ENCODE measurements around the gene HEG1.

HEG1 gene

DNA sequence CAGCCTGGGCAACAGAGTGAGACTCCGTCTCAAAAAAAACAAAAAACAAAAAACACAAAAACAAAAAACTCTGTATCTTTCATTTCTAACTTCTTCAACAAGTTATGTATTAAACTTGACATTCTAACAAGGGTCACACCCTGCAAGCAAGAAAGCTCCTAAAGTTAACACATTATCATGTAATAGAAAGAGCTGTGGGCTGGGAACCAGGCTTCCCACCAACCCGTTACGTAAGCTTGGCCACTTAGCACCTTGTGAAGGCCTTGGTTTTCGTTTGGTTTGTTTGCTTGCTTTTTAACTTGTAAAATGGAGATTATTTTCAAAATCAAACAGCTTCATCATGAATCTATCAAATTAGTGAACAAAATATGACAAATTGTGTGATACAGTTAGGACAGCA is 47.0 kb downstream of the HEG1 start:
- H3K4me3 ChIP-seq (ENCODE audit: low read length), result no peak overlapping the region
- H3K36me3 ChIP-seq (ENCODE audit: control insufficient read depth, insufficient read depth, low read length, severe bottlenecking), result peaks cover 93% of the 10 kb centered on the region

DNA sequence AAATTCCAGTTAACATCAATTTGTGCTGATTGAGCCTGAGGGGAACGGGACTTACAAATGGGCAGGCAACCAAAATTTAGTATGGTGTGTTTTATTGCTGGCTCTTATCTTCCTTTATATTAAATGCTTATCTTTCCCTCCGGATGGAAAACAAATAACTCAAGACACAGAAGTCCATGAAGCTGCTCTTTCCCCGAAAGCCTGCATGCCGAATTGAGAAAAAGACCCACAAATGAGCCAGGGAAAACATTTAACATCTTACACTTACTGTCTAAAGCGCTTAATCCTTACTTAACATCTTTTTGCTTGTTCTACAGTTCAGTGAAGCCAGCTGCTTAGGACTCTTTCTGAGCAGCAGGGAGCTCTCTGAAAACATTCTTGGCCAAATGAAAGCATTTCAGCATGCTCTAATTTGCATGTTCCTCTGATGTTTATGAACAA is 49.5 kb downstream of the HEG1 start:
- H3K4me1 ChIP-seq (ENCODE audit: control insufficient read depth, insufficient read depth, low read length), result peaks cover 28% of the 10 kb centered on the region
- no peaks in the 10 kb centered on the region for H3K27me3 ChIP-seq (replicated peaks; ENCODE audit: control insufficient read depth, insufficient read depth, low read length)
- no peak for DNase-seq (ENCODE audit: low read depth)
- no peak overlapping the region for H3K9ac ChIP-seq (ENCODE audit: low read length)
- peaks cover 93% of the 10 kb centered on the region for H3K36me3 ChIP-seq (ENCODE audit: control insufficient read depth, insufficient read depth, low read length, severe bottlenecking)
- no peak overlapping the region for H3K4me3 ChIP-seq (ENCODE audit: low read length)
- H3K9me3 ChIP-seq (ENCODE audit: control insufficient read depth, low read length), result no peaks in the 10 kb centered on the region

More for the DNA sequence above, 47.0 kb downstream of the HEG1 start:
- H3K9ac ChIP-seq (ENCODE audit: low read length), result no peak overlapping the region
- DNase-seq (ENCODE audit: low read depth), result no peak
- H3K27me3 ChIP-seq (replicated peaks; ENCODE audit: control insufficient read depth, insufficient read depth, low read length), result no peaks in the 10 kb centered on the region
- peaks cover 31% of the 10 kb centered on the region for H3K4me1 ChIP-seq (ENCODE audit: control insufficient read depth, insufficient read depth, low read length)
- no peaks in the 10 kb centered on the region for H3K9me3 ChIP-seq (ENCODE audit: control insufficient read depth, low read length)

DNA sequence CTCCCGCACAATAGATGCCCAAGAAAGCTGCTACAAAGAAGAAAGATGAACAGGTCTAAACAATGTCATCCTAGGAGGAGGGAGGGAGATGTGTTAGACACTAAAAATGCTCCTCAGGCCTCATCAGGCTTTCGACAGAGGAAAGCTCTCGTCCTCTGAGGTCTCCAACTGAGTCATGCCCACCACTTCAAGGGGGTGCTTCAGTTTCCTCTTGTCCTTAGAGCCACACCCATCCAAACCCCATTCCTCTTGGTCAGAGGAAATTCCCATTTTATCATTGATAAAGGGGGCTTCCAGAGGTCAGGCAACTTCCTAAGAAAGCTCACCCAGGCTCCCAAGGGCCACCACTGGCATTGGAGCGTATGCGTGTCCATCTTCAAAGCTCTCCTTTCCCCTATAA is 50.1 kb downstream of the HEG1 start:
- Histone ChIP-seq H3K9me3 (ENCODE audit: control insufficient read depth, low read length) (no peaks in the 10 kb centered on the region), H3K36me3 (ENCODE audit: control insufficient read depth, insufficient read depth, low read length, severe bottlenecking) (peaks cover 93% of the 10 kb centered on the region), H3K9ac (ENCODE audit: low read length) (no peak overlapping the region), H3K4me1 (ENCODE audit: control insufficient read depth, insufficient read depth, low read length) (peaks cover 28% of the 10 kb centered on the region), H3K27me3 (replicated peaks; ENCODE audit: control insufficient read depth, insufficient read depth, low read length) (no peaks in the 10 kb centered on the region), H3K4me3 (ENCODE audit: low read length) (no peak overlapping the region)
- no peak for DNase-seq (ENCODE audit: low read depth)

DNA sequence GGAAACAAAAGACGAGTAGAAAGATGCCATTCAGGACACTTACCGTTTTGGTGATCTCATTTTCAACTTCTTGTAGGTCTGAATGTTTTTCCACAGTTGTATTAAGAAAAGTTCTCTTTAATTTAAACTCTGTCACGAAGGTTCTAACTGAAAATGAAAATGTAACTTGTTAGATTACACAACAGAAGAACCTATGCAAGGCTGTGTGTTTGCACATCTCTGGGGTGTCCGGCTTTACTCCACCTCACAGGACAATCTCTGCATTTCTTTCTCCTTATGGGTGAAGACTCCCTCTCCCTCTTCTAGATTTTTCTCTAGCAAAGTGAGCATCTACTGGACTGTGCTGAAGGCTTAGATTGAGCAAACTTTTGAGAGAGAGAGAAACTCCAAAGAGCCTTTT is 50.6 kb downstream of the HEG1 start:
- peaks cover 28% of the 10 kb centered on the region for H3K4me1 ChIP-seq (ENCODE audit: control insufficient read depth, insufficient read depth, low read length)
- H3K4me3 ChIP-seq (ENCODE audit: low read length), result no peak overlapping the region
- no peaks in the 10 kb centered on the region for H3K27me3 ChIP-seq (replicated peaks; ENCODE audit: control insufficient read depth, insufficient read depth, low read length)
- no peaks in the 10 kb centered on the region for H3K9me3 ChIP-seq (ENCODE audit: control insufficient read depth, low read length)
- H3K36me3 ChIP-seq (ENCODE audit: control insufficient read depth, insufficient read depth, low read length, severe bottlenecking), result peaks cover 93% of the 10 kb centered on the region
- DNase-seq (ENCODE audit: low read depth), result no peak
- no peak overlapping the region for H3K9ac ChIP-seq (ENCODE audit: low read length)

DNA sequence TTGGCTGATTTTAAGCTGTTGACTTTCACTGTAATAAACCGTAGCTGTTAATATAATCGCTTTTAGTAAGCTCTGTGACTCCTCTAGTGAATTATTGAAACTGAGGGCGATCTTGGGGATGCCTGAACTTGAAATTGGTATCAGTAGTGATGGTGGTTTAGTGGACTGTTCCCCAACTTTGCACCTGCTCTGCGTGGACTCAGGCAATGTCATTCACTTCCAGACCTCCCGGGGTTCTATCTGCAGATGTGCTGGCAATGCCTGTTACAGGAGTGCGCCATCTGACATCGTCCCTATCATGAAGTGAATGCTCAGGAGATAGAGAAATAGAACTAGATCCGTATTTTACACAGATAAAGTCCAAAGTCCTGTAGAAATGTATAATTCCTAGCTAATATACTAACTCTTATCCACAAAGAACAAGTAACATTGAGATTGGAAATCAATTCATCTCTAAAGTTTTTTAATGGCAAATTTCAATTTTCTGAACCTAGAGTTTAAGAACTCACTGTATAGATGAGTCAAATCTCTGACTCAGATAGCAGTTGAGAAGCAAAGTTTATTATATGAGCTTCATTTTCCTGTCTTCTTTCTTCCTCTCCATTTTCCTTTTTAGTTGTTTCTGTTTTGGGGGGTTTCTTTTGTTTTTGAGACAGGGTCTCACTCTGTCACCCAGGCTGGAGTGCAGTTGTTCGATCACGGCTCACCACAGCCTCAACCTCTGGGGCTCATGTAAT is 51.8 kb downstream of the HEG1 start:
- H3K36me3 ChIP-seq (ENCODE audit: control insufficient read depth, insufficient read depth, low read length, severe bottlenecking), result peaks cover 93% of the 10 kb centered on the region
- DNase-seq (ENCODE audit: low read depth), result no peak
- peaks cover 28% of the 10 kb centered on the region for H3K4me1 ChIP-seq (ENCODE audit: control insufficient read depth, insufficient read depth, low read length)
- H3K9ac ChIP-seq (ENCODE audit: low read length), result no peak overlapping the region
- H3K9me3 ChIP-seq (ENCODE audit: control insufficient read depth, low read length), result no peaks in the 10 kb centered on the region
- H3K4me3 ChIP-seq (ENCODE audit: low read length), result peak overlapping the region; percentile 4
- no peaks in the 10 kb centered on the region for H3K27me3 ChIP-seq (replicated peaks; ENCODE audit: control insufficient read depth, insufficient read depth, low read length)

DNA sequence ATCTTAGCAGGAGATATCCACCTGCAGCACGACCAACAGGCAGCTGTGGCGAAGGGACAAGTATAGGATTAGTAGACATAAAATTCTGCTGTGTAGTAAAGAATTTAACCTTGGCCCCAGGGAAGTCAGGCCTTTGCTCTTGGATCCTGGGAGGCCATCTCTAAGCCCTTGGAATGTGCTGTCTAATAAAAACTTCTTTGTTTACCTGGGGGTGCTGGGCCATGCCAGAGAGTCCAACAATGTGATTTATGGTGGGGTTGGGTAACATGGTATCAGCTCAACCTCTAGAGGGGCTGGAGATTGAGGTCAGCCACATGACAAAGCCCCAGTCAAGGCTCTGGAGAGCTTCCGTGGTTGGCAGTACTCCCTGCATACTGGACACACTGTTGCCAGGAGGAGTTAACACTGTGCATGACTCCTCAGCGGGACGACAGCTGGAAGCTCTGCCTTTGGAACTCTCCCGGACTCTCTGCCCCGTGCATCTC is 52.4 kb downstream of the HEG1 start:
- Histone ChIP-seq H3K9me3 (ENCODE audit: control insufficient read depth, low read length) (no peaks in the 10 kb centered on the region), H3K36me3 (ENCODE audit: control insufficient read depth, insufficient read depth, low read length, severe bottlenecking) (peaks cover 93% of the 10 kb centered on the region), H3K27me3 (replicated peaks; ENCODE audit: control insufficient read depth, insufficient read depth, low read length) (no peaks in the 10 kb centered on the region), H3K4me1 (ENCODE audit: control insufficient read depth, insufficient read depth, low read length) (peaks cover 28% of the 10 kb centered on the region), H3K9ac (ENCODE audit: low read length) (no peak overlapping the region), H3K4me3 (ENCODE audit: low read length) (peak overlapping the region; percentile 4)
- no peak for DNase-seq (ENCODE audit: low read depth)

DNA sequence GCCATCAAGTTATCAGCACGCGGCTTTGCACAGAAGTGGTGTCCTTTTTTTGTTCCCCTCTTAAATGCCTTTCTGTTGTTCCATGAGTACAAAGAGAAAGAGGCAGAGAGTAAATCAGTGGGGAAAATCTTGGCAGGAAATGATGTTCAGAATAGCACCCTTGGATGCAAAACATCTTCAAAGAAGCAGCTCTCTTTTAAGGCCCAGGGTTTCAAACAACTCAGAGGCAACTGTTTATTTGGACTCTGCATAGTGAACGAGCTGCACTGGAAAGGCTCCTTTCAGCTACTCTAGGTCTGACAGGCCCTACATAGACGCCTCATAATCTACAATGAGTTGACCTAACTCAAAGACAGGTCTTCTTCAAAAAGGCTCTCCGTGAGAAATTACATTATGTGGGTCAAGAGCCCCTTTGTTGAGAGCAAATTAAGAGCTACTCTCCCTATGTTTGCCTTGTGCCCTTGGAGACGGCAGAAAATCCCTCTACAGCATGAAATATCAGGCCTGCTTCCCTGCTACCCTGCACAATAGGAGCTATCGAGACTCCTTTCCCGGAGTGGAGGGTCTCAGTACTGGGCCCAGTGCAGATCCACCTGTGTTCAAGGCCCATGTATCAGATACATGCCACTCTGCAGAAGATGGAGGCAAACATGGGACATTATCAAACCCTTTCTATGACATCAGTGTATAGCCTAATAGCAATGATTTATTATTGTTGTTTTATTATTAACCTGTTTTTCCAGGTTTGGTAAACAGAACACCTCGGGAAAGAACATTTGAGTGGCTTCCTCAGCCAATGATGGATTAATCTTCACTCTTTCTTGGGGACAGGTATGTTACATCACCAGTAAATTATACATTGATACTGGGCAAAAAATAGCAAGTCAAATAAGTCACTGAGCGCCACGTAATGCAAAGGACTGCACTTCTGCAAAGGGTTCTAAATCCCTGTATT is 53.1 kb downstream of the HEG1 start:
- no peaks in the 10 kb centered on the region for H3K27me3 ChIP-seq (replicated peaks; ENCODE audit: control insufficient read depth, insufficient read depth, low read length)
- H3K36me3 ChIP-seq (ENCODE audit: control insufficient read depth, insufficient read depth, low read length, severe bottlenecking), result peaks cover 93% of the 10 kb centered on the region
- H3K4me1 ChIP-seq (ENCODE audit: control insufficient read depth, insufficient read depth, low read length), result peaks cover 28% of the 10 kb centered on the region
- no peaks in the 10 kb centered on the region for H3K9me3 ChIP-seq (ENCODE audit: control insufficient read depth, low read length)
- DNase-seq (ENCODE audit: low read depth), result no peak
- H3K9ac ChIP-seq (ENCODE audit: low read length), result no peak overlapping the region
- no peak overlapping the region for H3K4me3 ChIP-seq (ENCODE audit: low read length)

DNA sequence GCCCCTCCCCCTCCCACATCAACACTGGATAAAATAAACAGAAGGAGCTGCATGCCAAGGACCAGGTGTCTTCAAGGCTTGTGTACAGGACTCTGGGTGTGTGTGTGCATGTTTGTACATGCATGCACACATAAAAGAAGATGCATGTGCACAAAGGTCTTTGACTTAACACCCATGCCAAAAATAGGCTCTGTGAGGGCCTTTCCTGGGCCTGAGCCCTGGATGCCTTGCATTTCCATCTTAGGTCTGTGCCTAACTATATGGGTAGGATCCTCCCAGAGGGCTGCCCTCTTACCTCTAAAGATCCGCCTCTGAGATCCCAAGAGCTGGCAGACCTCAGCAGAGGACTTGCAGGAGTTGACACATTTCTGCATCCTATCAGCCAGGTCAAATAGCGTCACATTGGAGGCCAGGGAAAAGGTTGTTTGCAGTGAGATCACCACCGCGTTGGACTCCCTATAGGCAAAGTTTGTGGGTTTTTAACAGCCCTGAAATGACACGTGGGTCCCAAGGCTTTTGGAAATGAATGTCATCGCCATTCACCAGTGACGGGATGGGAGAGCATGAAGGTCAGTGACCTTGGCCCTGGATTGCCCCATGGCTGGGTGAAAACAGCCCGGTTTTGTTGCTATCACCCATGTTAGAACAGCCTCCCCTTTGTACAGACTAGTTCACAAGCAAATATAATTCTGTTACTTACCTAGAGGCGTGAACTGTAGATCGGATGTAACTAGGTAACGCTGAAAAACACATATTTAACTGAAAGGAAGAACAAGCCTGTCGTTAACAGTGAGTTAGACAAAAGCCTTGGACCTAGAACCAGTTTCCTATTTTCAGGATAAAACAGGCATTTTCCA is 54.0 kb downstream of the HEG1 start:
- Histone ChIP-seq H3K9me3 (ENCODE audit: control insufficient read depth, low read length) (no peaks in the 10 kb centered on the region), H3K4me1 (ENCODE audit: control insufficient read depth, insufficient read depth, low read length) (peaks cover 28% of the 10 kb centered on the region), H3K9ac (ENCODE audit: low read length) (no peak overlapping the region), H3K36me3 (ENCODE audit: control insufficient read depth, insufficient read depth, low read length, severe bottlenecking) (peaks cover 95% of the 10 kb centered on the region), H3K4me3 (ENCODE audit: low read length) (no peak overlapping the region), H3K27me3 (replicated peaks; ENCODE audit: control insufficient read depth, insufficient read depth, low read length) (no peaks in the 10 kb centered on the region)
- DNase-seq (ENCODE audit: low read depth), result no peak

DNA sequence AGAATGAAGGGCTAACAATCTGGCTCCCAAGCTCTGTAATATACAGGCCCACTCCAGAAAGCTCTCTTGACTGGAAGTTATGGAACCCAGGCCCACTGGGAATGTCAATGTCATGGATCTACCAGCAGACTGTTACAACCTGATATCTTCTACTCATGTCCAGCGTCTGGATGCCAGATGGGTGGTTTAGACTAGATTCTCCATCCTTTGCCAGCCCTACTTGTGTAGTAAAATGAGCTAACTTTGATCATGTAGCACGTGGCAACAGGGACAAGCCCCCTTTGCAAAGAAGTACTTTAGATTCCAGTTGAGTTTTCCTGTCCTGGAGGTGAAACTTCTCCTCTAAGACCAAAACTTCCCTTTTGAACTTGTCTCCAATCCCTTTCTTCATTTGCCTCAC is 55.1 kb downstream of the HEG1 start:
- H3K27me3 ChIP-seq (replicated peaks; ENCODE audit: control insufficient read depth, insufficient read depth, low read length), result no peaks in the 10 kb centered on the region
- no peak overlapping the region for H3K4me3 ChIP-seq (ENCODE audit: low read length)
- no peak for DNase-seq (ENCODE audit: low read depth)
- peaks cover 90% of the 10 kb centered on the region for H3K36me3 ChIP-seq (ENCODE audit: control insufficient read depth, insufficient read depth, low read length, severe bottlenecking)
- H3K9me3 ChIP-seq (ENCODE audit: control insufficient read depth, low read length), result no peaks in the 10 kb centered on the region
- H3K4me1 ChIP-seq (ENCODE audit: control insufficient read depth, insufficient read depth, low read length), result peaks cover 29% of the 10 kb centered on the region
- H3K9ac ChIP-seq (ENCODE audit: low read length), result no peak overlapping the region

DNA sequence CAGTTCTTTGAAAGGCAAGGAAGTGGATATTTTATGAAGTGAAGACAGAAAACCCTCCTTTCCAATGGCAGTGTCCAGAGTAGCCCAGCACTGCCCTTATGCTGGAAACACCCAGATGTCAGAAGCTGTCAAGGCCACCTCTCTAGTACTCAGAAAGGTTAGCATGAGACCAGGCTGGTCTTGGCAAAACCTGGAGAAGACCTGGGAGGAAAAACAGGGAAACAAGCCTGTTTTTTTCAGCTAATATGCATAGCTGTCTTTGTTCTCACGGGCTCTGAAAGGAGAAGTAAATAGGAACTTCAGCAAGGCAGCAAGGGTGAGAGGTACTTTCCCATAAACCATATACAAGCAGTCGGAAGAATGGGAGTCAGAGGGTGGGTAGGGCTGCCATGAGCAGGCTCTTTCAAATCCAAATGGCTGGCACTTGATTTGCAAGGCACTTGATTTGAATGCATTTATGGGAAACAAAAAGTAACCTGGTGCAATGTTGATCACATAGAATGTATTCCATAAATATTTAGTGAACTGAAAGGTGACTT is 55.8 kb downstream of the HEG1 start:
- Histone ChIP-seq H3K36me3 (ENCODE audit: control insufficient read depth, insufficient read depth, low read length, severe bottlenecking) (peaks cover 86% of the 10 kb centered on the region), H3K4me3 (ENCODE audit: low read length) (no peak overlapping the region), H3K27me3 (replicated peaks; ENCODE audit: control insufficient read depth, insufficient read depth, low read length) (no peaks in the 10 kb centered on the region), H3K9ac (ENCODE audit: low read length) (no peak overlapping the region), H3K4me1 (ENCODE audit: control insufficient read depth, insufficient read depth, low read length) (peaks cover 29% of the 10 kb centered on the region), H3K9me3 (ENCODE audit: control insufficient read depth, low read length) (no peaks in the 10 kb centered on the region)
- no peak for DNase-seq (ENCODE audit: low read depth)

All from adipocyte (in vitro differentiated cells).